B cell (primary cell): Measurements from ENCODE around the gene GATAD2A. TPM values are rescaled to one million over a fixed set of nuclear protein-coding genes. Genes with fewer than 3 reads are reported as not detected.

Experiments
- ATAC-seq: fragments of 200-7000 bp; cut with Tn5 transposase; one replicate; pipeline ENCODE4 v1.10.0; 2021; ENCODE audit warnings: low read depth, mild to moderate bottlenecking, moderate number of reproducible peaks, moderate library complexity
- CTCF ChIA-PET: fragments of 350-600 bp; sonication (Branson Sonifier 250); formaldehyde crosslinking; loops from one replicate; lab custom pipeline; 2021; ENCODE audit warnings: antibody characterized with exemption, inconsistent platforms; lab: Charles Lee
- POLR2A ChIA-PET: fragments of 350-600 bp; sonication (Branson Sonifier 250); formaldehyde crosslinking; loops from one replicate; lab custom pipeline; 2021; ENCODE audit warnings: antibody characterized with exemption; lab: Charles Lee
- DNase-seq: peaks from one replicate; pipeline ENCODE4 v3.0.0; 2013
- H2AFZ ChIP-seq: 2 replicates; pipeline ENCODE4 v1.6.1; 2012; ENCODE audit warnings: mild to moderate bottlenecking, low read depth, low read length; ENCODE audit not compliant: insufficient read depth, poor library complexity, severe bottlenecking
- H3K27ac ChIP-seq, 2 donors: 1 replicate in 1 of 2; 2 replicates in 1 of 2; pipeline ENCODE4 v1.5.1; 2012 to 2013; ENCODE audit warnings: low read length in 2 of 2, mild to moderate bottlenecking in 2 of 2, moderate library complexity in 1 of 2
- H3K27me3 ChIP-seq, 4 experiments: fragments of 200-600 bp in 1 of 4; sonication (generic) in 1 of 4; replicated peaks in 1 of 4; 1 replicate in 2 of 4; 2 replicates in 2 of 4; pipeline versions ENCODE4 v1.6.1 to v1.7.0; 2013 to 2016; ENCODE audit warnings: low read length in 3 of 4, mild to moderate bottlenecking in 2 of 4, mixed read lengths in 1 of 4, moderate library complexity in 1 of 4; ENCODE audit not compliant: insufficient read depth in 4 of 4, control insufficient read depth in 3 of 4; ENCODE audit errors: control extremely low read depth in 1 of 4
- H3K36me3 ChIP-seq, 2 experiments: replicated peaks in 1 of 2; 1 replicate in 1 of 2; 2 replicates in 1 of 2; pipeline versions ENCODE4 v1.6.1 to v1.7.1; 2013; ENCODE audit warnings: low read length in 1 of 2; ENCODE audit not compliant: insufficient read depth in 2 of 2, control insufficient read depth in 1 of 2; ENCODE audit errors: control extremely low read depth in 1 of 2, extremely low read depth in 1 of 2
- H3K4me1 ChIP-seq, 2 donors: fragments of 200-600 bp in 1 of 2; sonication (generic) in 1 of 2; 1 replicate in 1 of 2; 2 replicates in 1 of 2; pipeline versions ENCODE4 v1.5.1 to v1.6.1; 2013 to 2017; ENCODE audit warnings: low read length in 2 of 2; ENCODE audit not compliant: control insufficient read depth in 2 of 2, insufficient read depth in 2 of 2
- H3K4me2 ChIP-seq: replicated peaks from 2 replicates; pipeline ENCODE3; 2012; ENCODE audit warnings: mild to moderate bottlenecking, low read depth, low read length; ENCODE audit not compliant: poor library complexity, severe bottlenecking
- H3K4me3 ChIP-seq, 5 experiments: fragments of 200-600 bp in 1 of 5; sonication (generic) in 1 of 5; 1 replicate in 3 of 5; 2 replicates in 2 of 5; pipeline versions ENCODE4 v1.5.1 to v1.7.0; 2011 to 2016; ENCODE audit warnings: low read length in 4 of 5, mild to moderate bottlenecking in 4 of 5, low read depth in 2 of 5, control low read depth in 1 of 5, moderate library complexity in 1 of 5; ENCODE audit not compliant: insufficient read depth in 1 of 5; ENCODE audit errors: control extremely low read depth in 1 of 5, extremely low read depth in 1 of 5
- H3K79me2 ChIP-seq: fragments of 200-600 bp; sonication (generic); one replicate; pipeline ENCODE4 v1.6.0; 2016; ENCODE audit warnings: low read length; ENCODE audit not compliant: control insufficient read depth, insufficient read depth
- H3K9ac ChIP-seq: fragments of 200-600 bp; sonication (generic); 2 replicates; pipeline ENCODE4 v1.6.1; 2017; ENCODE audit warnings: mild to moderate bottlenecking, low read length, moderate library complexity
- H3K9me3 ChIP-seq, 3 donors: one replicate each; pipeline versions ENCODE4 v1.6.1 to v1.7.1; 2013; ENCODE audit warnings: low read length in 2 of 3; ENCODE audit not compliant: control insufficient read depth in 2 of 3, insufficient read depth in 1 of 3; ENCODE audit errors: control extremely low read depth in 1 of 3
- H4K20me1 ChIP-seq: 2 replicates; pipeline ENCODE4 v1.6.0; 2012; ENCODE audit warnings: mild to moderate bottlenecking, low read length; ENCODE audit not compliant: insufficient read depth, control insufficient read depth, poor library complexity, severe bottlenecking
- H3K27ac Mint-ChIP-seq: one replicate; pipeline ENCODE4 v1.8.0; 2021; ENCODE audit warnings: mixed read lengths
- H3K27me3 Mint-ChIP-seq: one replicate; pipeline ENCODE4 v1.8.0; 2021; ENCODE audit warnings: mixed read lengths
- H3K4me1 Mint-ChIP-seq: one replicate; pipeline ENCODE4 v1.8.0; 2021; ENCODE audit warnings: mixed read lengths
- H3K4me3 Mint-ChIP-seq: one replicate; pipeline ENCODE4 v1.8.0; 2021; ENCODE audit warnings: mixed read lengths
- H3K9me3 Mint-ChIP-seq: one replicate; pipeline ENCODE4 v1.8.0; 2022; ENCODE audit warnings: mixed read lengths; ENCODE audit not compliant: insufficient read depth
- CTCF ChIP-seq: fragments of 200-600 bp; IDR thresholded peaks from one replicate; pipeline ENCODE4 v1.8.0; 2022; ENCODE audit warnings: antibody characterized with exemption, mild to moderate bottlenecking
- EZH2 ChIP-seq: IDR thresholded peaks from 2 replicates; pipeline ENCODE4 v1.6.1; 2012; ENCODE audit warnings: borderline replicate concordance, low read depth, mild to moderate bottlenecking, moderate library complexity, low read length; ENCODE audit not compliant: insufficient read depth, poor library complexity, severe bottlenecking
- whole genome bisulfite sequencing: methylation state at CpG from one replicate; pipeline ENCODE4 v1.1.5; 2013; ENCODE audit warnings: missing lambda C conversion rate; ENCODE audit not compliant: insufficient coverage; 5-methylcytosine and 5-hydroxymethylcytosine counted together
- intact Hi-C: fragments of 100-400 bp; cut with micrococcal nuclease; formaldehyde crosslinking; loops from one replicate; pipeline ENCODE4 v1.10.0; 2022
- polyA plus RNA-seq: library from polyadenylated mRNA; depleted of rRNA; stranded (reverse); fragments of >200 nt; gene quantifications from 2 replicates; pipeline ENCODE4 v1.2.3, GENCODE V29; 2012
- total RNA-seq, 2 donors: library from RNA; stranded (reverse); fragments of 120-200 nt in 1 of 2; gene quantifications; 1 replicate in 1 of 2; 2 replicates in 1 of 2; pipeline versions ENCODE4 v1.2.3 to v1.2.4, GENCODE V29; 2013 to 2022

GATAD2A gene
- total and polyA plus RNA-seq, 2 donors (not counting 1 experiment from before 2014, with no cell fraction given) = 28.8 to 76.3 TPM

GRCh38 chr19:19399733-19400433 is 5.6 kb upstream of the GATAD2A start:
- ATAC-seq = no peak
- Mint-ChIP-seq H3K4me1 (peaks cover 8% of the 10 kb centered on the region), H3K27ac (no peak overlapping the region), H3K27me3 (no peaks in the 10 kb centered on the region), H3K9me3 (no peaks in the 10 kb centered on the region), H3K4me3 (no peak overlapping the region)
- Histone ChIP-seq H3K79me2 (peaks cover 68% of the 10 kb centered on the region), H3K4me2 (no peak overlapping the region), H3K4me3 (no peak overlapping the region), H3K36me3 (no peaks in the 10 kb centered on the region), H3K9ac (no peak overlapping the region), H3K4me1 (peaks cover 4 to 5% of the 10 kb centered on the region in 2 donors), H3K27ac (no peak overlapping the region), H3K27me3 (no peaks in the 10 kb centered on the region), H2AFZ (no peak overlapping the region), H4K20me1 (peaks cover 12% of the 10 kb centered on the region), H3K9me3 (no peaks in the 10 kb centered on the region)
- no peak for DNase-seq
- WGBS = 69% methylated on average over 5 of the region's 9 CpGs
- ChIA-PET CTCF (no interaction called here), POLR2A (interaction anchor here (0.6 kb wide), 1 partner anchor 15 kb away, joined by 11 read pairs; no protein-coding TSS in a partner anchor)
- TF ChIP-seq EZH2 (no peak), CTCF (no peak)
- intact Hi-C loops = no loop called here
